ENCODE results near the gene EIF4A3.

GRCh38 chr17:80107231-80108021, 39.5 kb downstream of the EIF4A3 start:
- TF ChIP-seq REST (IDR thresholded peaks at IDR 0.05; ENCODE audit: insufficient read depth in 1 of 2, low read depth in 2 of 2, low read length in 1 of 2) = no peak
- no peak for TF ChIP-seq POLR2AphosphoS5 (IDR thresholded peaks at IDR 0.05; ENCODE audit: low read depth, low read length)
- no peak for TF ChIP-seq CTCF (IDR thresholded peaks at IDR 0.05)
- TF ChIP-seq TCF7L2 (IDR thresholded peaks at IDR 0.05; ENCODE audit: low read depth, low read length) = no peak
- no peak for TF ChIP-seq SIN3A (IDR thresholded peaks at IDR 0.05; ENCODE audit: borderline replicate concordance, insufficient read depth, low read depth, low read length)

Data from Panc1 (cell line).